GM13976 (cell line): ENCODE measurements around the gene SUMF1.

Experiments
- DNase-seq: peaks from one replicate; pipeline ENCODE4 v3.0.0; 2012; ENCODE audit warnings: low spot score
- in situ Hi-C: fragments of 300-500 bp; cut with MboI; formaldehyde crosslinking; loops from one replicate; pipeline ENCODE4 v1.12.0; 2022; ENCODE audit warnings: low sequenced_read_pairs, mixed read lengths, inconsistent platforms; ENCODE audit not compliant: unreplicated experiment
- TF ChIP-seq, protein P1 (sequence below): IDR thresholded peaks from 2 replicates; pipeline ENCODE4 v1.5.1; 2012; ENCODE audit warnings: borderline replicate concordance, mild to moderate bottlenecking; ENCODE audit not compliant: insufficient read depth; ENCODE audit errors: extremely low read depth, missing control alignments, control extremely low read depth

Gene SUMF1

GRCh38 chr3:4401441-4401840, 65.6 kb downstream of the SUMF1 start:
- in situ Hi-C loops = no loop called here
- TF ChIP-seq, protein P1, sequence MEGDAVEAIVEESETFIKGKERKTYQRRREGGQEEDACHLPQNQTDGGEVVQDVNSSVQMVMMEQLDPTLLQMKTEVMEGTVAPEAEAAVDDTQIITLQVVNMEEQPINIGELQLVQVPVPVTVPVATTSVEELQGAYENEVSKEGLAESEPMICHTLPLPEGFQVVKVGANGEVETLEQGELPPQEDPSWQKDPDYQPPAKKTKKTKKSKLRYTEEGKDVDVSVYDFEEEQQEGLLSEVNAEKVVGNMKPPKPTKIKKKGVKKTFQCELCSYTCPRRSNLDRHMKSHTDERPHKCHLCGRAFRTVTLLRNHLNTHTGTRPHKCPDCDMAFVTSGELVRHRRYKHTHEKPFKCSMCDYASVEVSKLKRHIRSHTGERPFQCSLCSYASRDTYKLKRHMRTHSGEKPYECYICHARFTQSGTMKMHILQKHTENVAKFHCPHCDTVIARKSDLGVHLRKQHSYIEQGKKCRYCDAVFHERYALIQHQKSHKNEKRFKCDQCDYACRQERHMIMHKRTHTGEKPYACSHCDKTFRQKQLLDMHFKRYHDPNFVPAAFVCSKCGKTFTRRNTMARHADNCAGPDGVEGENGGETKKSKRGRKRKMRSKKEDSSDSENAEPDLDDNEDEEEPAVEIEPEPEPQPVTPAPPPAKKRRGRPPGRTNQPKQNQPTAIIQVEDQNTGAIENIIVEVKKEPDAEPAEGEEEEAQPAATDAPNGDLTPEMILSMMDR = no peak
- no peak for DNase-seq

GRCh38 chr3:4399476-4399875, 67.6 kb downstream of the SUMF1 start:
- TF ChIP-seq, protein P1 = no peak
- in situ Hi-C loops = no loop called here

DNA sequence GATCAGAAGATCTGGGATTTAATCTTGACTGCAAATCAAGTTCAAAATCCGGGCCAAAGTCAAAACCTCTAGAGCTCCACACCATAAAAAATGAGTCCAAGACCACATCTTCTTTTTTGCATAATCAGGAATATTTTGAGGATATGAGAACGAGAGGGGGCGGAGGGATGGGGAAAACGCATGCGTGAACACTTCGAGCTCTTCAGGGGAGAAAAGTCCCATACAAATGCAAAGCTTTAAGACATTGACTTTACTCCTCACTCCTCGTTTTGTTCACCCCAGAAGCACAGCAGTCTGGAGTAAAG, 68.2 kb downstream of the SUMF1 start:
- TF ChIP-seq, protein P1 = no peak
- in situ Hi-C loops = no loop called here
- DNase-seq = no peak

More at GRCh38 chr3:4399476-4399875, 67.6 kb downstream of the SUMF1 start:
- no peak for DNase-seq

DNA sequence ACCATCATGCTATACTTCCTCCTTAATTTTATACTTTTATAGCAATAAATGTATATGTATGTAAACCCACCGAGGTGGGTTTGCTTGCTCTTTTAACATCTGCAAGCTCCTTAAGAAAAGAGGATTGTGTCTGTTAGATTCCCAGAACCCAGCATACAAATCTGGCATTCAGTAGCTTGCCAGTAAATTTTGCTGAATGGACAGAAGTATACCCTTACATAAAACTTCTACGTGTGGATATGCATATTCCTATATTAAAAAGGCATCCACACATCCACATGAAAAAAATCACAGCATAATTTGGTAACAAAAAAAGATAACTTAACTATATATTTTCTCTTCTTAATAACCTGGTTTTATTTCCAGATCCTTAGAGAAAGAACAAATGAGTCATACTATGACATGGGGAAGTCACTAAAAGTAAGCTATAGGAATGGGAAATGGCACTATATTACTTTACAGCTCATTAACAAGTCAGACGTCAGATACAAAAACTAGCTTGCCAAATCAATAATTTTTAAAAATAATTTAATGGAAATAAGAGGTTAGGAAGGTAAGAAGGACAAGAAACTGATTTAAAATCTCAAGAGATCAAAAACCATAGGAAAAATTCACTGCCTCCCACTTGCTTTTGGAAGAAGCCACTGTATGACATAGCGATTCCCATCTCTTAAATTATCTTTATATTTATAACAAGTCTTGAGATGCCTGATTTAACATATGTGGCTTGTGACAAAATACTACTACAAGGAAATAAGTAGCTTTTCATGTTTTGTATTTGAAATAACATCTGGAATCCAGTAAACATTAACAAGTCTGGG, 68.7 kb downstream of the SUMF1 start:
- in situ Hi-C loops = no loop called here
- TF ChIP-seq, protein P1 = no peak
- no peak for DNase-seq

- DNase-seq = no peak
- TF ChIP-seq, protein P1 = no peak
- in situ Hi-C loops = no loop called here
Measured at GRCh38 chr3:4397466-4397865, 69.6 kb downstream of the SUMF1 start.

GRCh38 chr3:4396542-4396941, 70.5 kb downstream of the SUMF1 start:
- in situ Hi-C loops = no loop called here
- DNase-seq = no peak
- TF ChIP-seq, protein P1 = no peak
